HEK293 (cell line): Measurements from ENCODE around the gene C9orf152.

Experiments
- CTCF ChIP-seq: fragments of 450-650 bp; formaldehyde crosslinking; IDR thresholded peaks from 2 replicates; pipeline ENCODE4 v1.5.1; 2016; ENCODE audit warnings: missing biosample characterization, missing genetic modification characterization
- MEIS1 ChIP-seq: sonication (generic); formaldehyde crosslinking; IDR thresholded peaks from 2 replicates; pipeline ENCODE4 v1.8.1; 2022; ENCODE audit warnings: missing genetic modification reagents, mild to moderate bottlenecking, borderline replicate concordance
- MYNN ChIP-seq: fragments of 450-650 bp; formaldehyde crosslinking; IDR thresholded peaks from 2 replicates; pipeline ENCODE4 v1.5.1; 2016; ENCODE audit warnings: missing biosample characterization, missing genetic modification characterization, borderline replicate concordance
- PRDM10 ChIP-seq: fragments of 450-650 bp; formaldehyde crosslinking; IDR thresholded peaks from 2 replicates; pipeline ENCODE4 v1.5.1; 2016; ENCODE audit warnings: missing biosample characterization, missing genetic modification characterization
- REST ChIP-seq: fragments of 450-650 bp; formaldehyde crosslinking; IDR thresholded peaks from 2 replicates; pipeline ENCODE4 v1.5.1; 2016; ENCODE audit warnings: missing biosample characterization, missing genetic modification characterization
- ZBTB26 ChIP-seq: fragments of 450-650 bp; formaldehyde crosslinking; optimal IDR thresholded peaks from 2 replicates; pipeline ENCODE3; 2016; ENCODE audit warnings: missing biosample characterization, mild to moderate bottlenecking, missing genetic modification characterization
- ZBTB7A ChIP-seq: fragments of 450-650 bp; formaldehyde crosslinking; IDR thresholded peaks from 2 replicates; pipeline ENCODE4 v1.5.1; 2016; ENCODE audit warnings: low read depth, missing biosample characterization, missing genetic modification characterization
- ZNF426 ChIP-seq: fragments of 450-650 bp; formaldehyde crosslinking; IDR thresholded peaks from 2 replicates; pipeline ENCODE4 v1.5.1; 2017; ENCODE audit warnings: missing biosample characterization, missing genetic modification characterization, mild to moderate bottlenecking, inconsistent platforms, moderate library complexity
- ZNF768 ChIP-seq: fragments of 450-650 bp; formaldehyde crosslinking; IDR thresholded peaks from 2 replicates; pipeline ENCODE4 v1.5.1; 2018; ENCODE audit warnings: missing biosample characterization, mild to moderate bottlenecking, missing genetic modification characterization
- ZSCAN18 ChIP-seq: fragments of 450-650 bp; formaldehyde crosslinking; IDR thresholded peaks from 2 replicates; pipeline ENCODE4 v1.5.1; 2016; ENCODE audit warnings: missing biosample characterization, missing genetic modification characterization

GRCh38 chr9:110248361-110248760, 40.4 kb upstream of the C9orf152 start:
- TF ChIP-seq ZNF768 = no peak
- TF ChIP-seq ZSCAN18 (tag by site-specific recombination) = no peak
- TF ChIP-seq MEIS1 (CRISPR knock-in tag) = no peak
- TF ChIP-seq ZBTB26 = no peak
- TF ChIP-seq CTCF (tag by site-specific recombination) = no peak
- no peak for TF ChIP-seq PRDM10 (tag by site-specific recombination)
- TF ChIP-seq ZNF426 = no peak
- no peak for TF ChIP-seq REST (tag by site-specific recombination)
- TF ChIP-seq MYNN (tag by site-specific recombination) = no peak
- TF ChIP-seq ZBTB7A (tag by site-specific recombination) = no peak
